ENCODE results near the gene DNM3.

Gene DNM3

GRCh38 chr1:172252958-172253357, 411.7 kb downstream of the DNM3 start:
- no peak for DNase-seq

GRCh38 chr1:172254521-172255222, 413.4 kb downstream of the DNM3 start:
- no peak for DNase-seq

- no peak for DNase-seq
Measured at GRCh38 chr1:172255223-172255560, 413.9 kb downstream of the DNM3 start.

GRCh38 chr1:172265905-172266304, 424.6 kb downstream of the DNM3 start:
- DNase-seq, result no peak

GRCh38 chr1:172266528-172267174, 425.4 kb downstream of the DNM3 start:
- DNase-seq, result no peak

GRCh38 chr1:172268237-172268636, 426.9 kb downstream of the DNM3 start:
- no peak for DNase-seq

- no peak for DNase-seq
Measured at GRCh38 chr1:172269084-172269483, 427.8 kb downstream of the DNM3 start.

GRCh38 chr1:172269644-172270043, 428.3 kb downstream of the DNM3 start:
- no peak for DNase-seq

- peak; percentile 91 for DNase-seq
Measured at GRCh38 chr1:172270605-172271004, 429.3 kb downstream of the DNM3 start.

- no peak for DNase-seq
Measured at GRCh38 chr1:172272087-172272486, 430.8 kb downstream of the DNM3 start.

- no peak for DNase-seq
Measured at GRCh38 chr1:172273647-172274396, 432.5 kb downstream of the DNM3 start.

- no peak for DNase-seq
Measured at GRCh38 chr1:172275478-172275877, 434.2 kb downstream of the DNM3 start.

GRCh38 chr1:172276120-172276818, 435.0 kb downstream of the DNM3 start:
- no peak for DNase-seq

- DNase-seq, result no peak
Measured at GRCh38 chr1:172277275-172277674, 436.0 kb downstream of the DNM3 start.

- DNase-seq, result no peak
Measured at GRCh38 chr1:172277989-172278388, 436.7 kb downstream of the DNM3 start.

GRCh38 chr1:172278478-172278877, 437.2 kb downstream of the DNM3 start:
- DNase-seq, result no peak

- DNase-seq, result no peak
Measured at GRCh38 chr1:172279939-172280636, 438.8 kb downstream of the DNM3 start.

GRCh38 chr1:172283766-172284165, 442.5 kb downstream of the DNM3 start:
- no peak for DNase-seq

GRCh38 chr1:172286629-172287076, 445.4 kb downstream of the DNM3 start:
- no peak for DNase-seq

- no peak for DNase-seq
Measured at GRCh38 chr1:172287208-172287607, 445.9 kb downstream of the DNM3 start.

- no peak for DNase-seq
Measured at GRCh38 chr1:172288581-172288980, 447.3 kb downstream of the DNM3 start.

- DNase-seq, result no peak
Measured at GRCh38 chr1:172289448-172289847, 448.1 kb downstream of the DNM3 start.

GRCh38 chr1:172292840-172293239, 451.5 kb downstream of the DNM3 start:
- no peak for DNase-seq
